AG09309 (cell line): ENCODE measurements around the gene MSH3.

Experiments used
- DNase-seq: peaks from one replicate; pipeline ENCODE4 v3.0.0-alpha.2; 2010; ENCODE audit warnings: low read depth
- H3K4me3 ChIP-seq: 2 replicates; pipeline ENCODE4 v1.5.1; 2011; ENCODE audit warnings: mild to moderate bottlenecking, low read depth, low read length, moderate library complexity; ENCODE audit not compliant: control insufficient read depth
- TF ChIP-seq, protein P1 (sequence below): IDR thresholded peaks from 2 replicates; pipeline ENCODE4 v1.5.1; 2011; ENCODE audit warnings: mild to moderate bottlenecking, low read depth, low read length, inconsistent platforms; ENCODE audit not compliant: insufficient read depth, control insufficient read depth; ENCODE audit errors: missing control alignments

Gene MSH3

DNA sequence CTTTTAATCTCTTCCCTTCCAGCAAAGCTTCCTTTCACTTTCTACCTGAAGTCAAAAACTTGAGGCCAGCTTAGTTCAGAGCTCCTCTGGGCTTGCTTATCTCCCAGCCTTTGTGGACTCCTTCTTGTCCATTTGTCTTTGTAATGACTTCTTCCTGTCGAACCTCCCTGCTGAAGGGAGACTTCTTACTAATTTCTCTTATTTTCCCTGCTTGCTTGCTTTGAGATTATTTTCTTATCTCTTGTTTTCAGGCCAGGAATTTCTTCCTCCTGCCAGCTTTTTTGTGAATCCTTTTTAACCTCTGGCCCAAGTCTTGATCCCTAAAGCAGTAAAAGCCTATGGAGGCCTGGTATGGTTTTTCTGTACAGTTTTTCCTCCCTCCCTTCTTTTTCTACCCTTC is 47.1 kb downstream of the MSH3 start:
- TF ChIP-seq, protein P1, sequence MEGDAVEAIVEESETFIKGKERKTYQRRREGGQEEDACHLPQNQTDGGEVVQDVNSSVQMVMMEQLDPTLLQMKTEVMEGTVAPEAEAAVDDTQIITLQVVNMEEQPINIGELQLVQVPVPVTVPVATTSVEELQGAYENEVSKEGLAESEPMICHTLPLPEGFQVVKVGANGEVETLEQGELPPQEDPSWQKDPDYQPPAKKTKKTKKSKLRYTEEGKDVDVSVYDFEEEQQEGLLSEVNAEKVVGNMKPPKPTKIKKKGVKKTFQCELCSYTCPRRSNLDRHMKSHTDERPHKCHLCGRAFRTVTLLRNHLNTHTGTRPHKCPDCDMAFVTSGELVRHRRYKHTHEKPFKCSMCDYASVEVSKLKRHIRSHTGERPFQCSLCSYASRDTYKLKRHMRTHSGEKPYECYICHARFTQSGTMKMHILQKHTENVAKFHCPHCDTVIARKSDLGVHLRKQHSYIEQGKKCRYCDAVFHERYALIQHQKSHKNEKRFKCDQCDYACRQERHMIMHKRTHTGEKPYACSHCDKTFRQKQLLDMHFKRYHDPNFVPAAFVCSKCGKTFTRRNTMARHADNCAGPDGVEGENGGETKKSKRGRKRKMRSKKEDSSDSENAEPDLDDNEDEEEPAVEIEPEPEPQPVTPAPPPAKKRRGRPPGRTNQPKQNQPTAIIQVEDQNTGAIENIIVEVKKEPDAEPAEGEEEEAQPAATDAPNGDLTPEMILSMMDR: no peak
- H3K4me3 ChIP-seq: no peak overlapping the region

GRCh38 chr5:80703291-80703690 is 48.8 kb downstream of the MSH3 start:
- TF ChIP-seq, protein P1: no peak
- H3K4me3 ChIP-seq: no peak overlapping the region
- no peak for DNase-seq

More for the DNA sequence above, 47.1 kb downstream of the MSH3 start:
- DNase-seq: no peak

- H3K4me3 ChIP-seq: no peak overlapping the region
- DNase-seq: no peak
- TF ChIP-seq, protein P1: no peak
These were observed 49.3 kb downstream of the MSH3 start for GRCh38 chr5:80703747-80704146.

DNA sequence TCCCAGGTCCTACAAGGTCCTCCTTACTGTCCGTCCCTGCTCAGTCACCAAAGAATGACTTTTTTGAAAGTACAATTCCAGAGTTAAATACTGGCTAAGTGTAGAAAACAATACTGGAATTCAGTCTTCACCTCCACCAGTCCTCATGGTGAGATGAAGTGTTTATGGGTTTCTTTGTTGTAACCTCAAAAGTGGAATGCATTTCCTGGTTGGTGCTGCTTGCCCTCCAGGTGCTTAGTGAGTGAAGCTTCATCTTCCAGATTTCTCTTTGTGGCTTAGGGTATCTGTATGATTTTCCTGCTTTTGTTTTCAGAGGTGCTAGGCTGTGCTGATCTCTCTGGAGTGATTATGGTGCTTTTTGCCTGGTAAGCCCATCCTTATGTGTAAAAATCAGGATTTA is 49.8 kb downstream of the MSH3 start:
- no peak overlapping the region for H3K4me3 ChIP-seq
- TF ChIP-seq, protein P1: no peak
- no peak for DNase-seq

GRCh38 chr5:80705216-80705769 is 50.8 kb downstream of the MSH3 start:
- DNase-seq: no peak
- H3K4me3 ChIP-seq: no peak overlapping the region
- TF ChIP-seq, protein P1: no peak

- TF ChIP-seq, protein P1: no peak
- DNase-seq: no peak
- no peak overlapping the region for H3K4me3 ChIP-seq
These were observed 51.3 kb downstream of the MSH3 start for GRCh38 chr5:80705801-80706200.
